HT1080 (cell line): ENCODE results near the gene VPS18. TPM values are rescaled to one million over a fixed set of nuclear protein-coding genes. Genes with fewer than 3 reads are reported as not detected.

Source experiments
- DNase-seq: peaks from one replicate; pipeline ENCODE4 v3.0.0-alpha.2; 2015; ENCODE audit warnings: low read depth
- total RNA-seq: library from RNA; depleted of rRNA; stranded (reverse); fragments of >200 nt; shearing (Covaris generic); gene quantifications from 2 replicates; pipeline ENCODE4 v1.2.3, GENCODE V29; 2014

The VPS18 gene
- total RNA-seq, 1 experiment from 2014 or later, result 36.4 TPM

DNA sequence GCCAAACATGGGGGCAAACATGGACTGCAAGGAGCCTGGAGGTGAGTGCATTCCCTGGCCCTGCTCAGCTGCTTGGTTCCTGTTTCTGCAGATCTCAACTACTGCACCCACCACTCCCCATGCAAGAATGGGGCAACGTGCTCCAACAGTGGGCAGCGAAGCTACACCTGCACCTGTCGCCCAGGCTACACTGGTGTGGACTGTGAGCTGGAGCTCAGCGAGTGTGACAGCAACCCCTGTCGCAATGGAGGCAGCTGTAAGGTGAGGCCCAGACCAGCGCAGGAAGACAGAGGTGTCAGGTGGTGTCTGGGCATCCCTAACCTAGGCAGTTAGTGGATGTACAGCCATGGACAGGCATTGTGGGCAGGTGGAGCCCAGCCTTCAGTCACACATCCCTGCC lies 40.2 kb downstream of the VPS18 start:
- DNase-seq, result no peak

- DNase-seq, result no peak
Measured at GRCh38 chr15:40936234-40936708, 42.0 kb downstream of the VPS18 start.

DNA sequence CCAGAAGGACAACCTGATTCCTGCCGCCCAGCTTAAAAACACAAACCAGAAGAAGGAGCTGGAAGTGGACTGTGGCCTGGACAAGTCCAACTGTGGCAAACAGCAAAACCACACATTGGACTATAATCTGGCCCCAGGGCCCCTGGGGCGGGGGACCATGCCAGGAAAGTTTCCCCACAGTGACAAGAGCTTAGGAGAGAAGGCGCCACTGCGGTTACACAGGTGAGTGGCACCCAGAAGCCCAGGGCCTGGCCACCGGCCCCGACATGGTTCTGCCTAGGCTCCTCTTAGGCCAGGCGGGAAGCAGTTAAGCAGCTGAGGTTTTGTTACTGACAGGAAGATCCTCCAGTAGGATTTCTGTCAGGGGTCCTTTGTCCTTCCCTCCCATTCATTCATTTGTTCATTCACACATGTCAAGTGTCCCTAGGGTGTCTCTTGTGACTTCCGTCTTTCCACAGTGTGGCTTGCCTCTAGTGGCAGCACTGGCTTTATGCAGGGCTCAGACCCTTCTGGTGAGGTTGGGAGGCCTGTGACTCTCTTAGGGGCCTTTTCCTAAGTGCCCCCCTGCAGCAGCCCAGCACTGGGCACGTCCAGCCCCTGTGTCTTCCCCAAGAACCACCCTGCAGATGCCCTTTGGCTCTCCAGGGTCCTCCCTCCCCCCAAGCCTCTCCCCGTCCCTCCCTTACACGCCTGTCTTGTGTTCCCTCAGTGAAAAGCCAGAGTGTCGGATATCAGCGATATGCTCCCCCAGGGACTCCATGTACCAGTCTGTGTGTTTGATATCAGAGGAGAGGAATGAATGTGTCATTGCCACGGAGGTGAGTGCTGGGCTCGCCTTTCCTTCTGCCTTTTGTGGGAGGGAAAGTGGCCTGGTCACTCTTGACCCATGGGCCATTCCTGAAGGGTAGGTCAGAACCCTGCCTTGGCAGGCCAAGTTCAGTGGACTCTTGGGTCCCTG lies 42.7 kb downstream of the VPS18 start:
- no peak for DNase-seq

DNA sequence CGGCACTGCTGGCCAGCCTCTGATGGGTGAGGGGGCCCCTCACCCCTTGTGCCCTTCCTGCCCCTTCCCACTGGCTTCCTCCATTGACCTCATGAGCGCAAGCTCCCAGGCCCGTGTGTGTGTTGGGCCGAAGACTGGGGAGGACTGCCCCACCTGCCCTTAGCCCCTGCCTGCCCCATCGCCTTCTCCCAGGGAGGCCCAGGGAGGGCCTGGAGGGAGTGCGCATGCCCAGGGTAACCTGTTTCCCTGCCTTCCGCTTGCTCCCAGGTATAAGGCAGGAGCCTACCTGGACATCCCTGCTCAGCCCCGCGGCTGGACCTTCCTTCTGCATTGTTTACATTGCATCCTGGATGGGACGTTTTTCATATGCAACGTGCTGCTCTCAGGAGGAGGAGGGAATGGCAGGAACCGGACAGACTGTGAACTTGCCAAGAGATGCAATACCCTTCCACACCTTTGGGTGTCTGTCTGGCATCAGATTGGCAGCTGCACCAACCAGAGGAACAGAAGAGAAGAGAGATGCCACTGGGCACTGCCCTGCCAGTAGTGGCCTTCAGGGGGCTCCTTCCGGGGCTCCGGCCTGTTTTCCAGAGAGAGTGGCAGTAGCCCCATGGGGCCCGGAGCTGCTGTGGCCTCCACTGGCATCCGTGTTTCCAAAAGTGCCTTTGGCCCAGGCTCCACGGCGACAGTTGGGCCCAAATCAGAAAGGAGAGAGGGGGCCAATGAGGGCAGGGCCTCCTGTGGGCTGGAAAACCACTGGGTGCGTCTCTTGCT lies 43.7 kb downstream of the VPS18 start:
- DNase-seq, result peak; percentile 67

DNA sequence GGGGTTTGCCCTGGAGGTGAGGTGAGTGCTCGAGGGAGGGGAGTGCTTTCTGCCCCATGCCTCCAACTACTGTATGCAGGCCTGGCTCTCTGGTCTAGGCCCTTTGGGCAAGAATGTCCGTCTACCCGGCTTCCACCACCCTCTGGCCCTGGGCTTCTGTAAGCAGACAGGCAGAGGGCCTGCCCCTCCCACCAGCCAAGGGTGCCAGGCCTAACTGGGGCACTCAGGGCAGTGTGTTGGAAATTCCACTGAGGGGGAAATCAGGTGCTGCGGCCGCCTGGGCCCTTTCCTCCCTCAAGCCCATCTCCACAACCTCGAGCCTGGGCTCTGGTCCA lies 44.3 kb downstream of the VPS18 start:
- no peak for DNase-seq

- no peak for DNase-seq
Measured at GRCh38 chr15:40940296-40940801, 46.1 kb downstream of the VPS18 start.

DNA sequence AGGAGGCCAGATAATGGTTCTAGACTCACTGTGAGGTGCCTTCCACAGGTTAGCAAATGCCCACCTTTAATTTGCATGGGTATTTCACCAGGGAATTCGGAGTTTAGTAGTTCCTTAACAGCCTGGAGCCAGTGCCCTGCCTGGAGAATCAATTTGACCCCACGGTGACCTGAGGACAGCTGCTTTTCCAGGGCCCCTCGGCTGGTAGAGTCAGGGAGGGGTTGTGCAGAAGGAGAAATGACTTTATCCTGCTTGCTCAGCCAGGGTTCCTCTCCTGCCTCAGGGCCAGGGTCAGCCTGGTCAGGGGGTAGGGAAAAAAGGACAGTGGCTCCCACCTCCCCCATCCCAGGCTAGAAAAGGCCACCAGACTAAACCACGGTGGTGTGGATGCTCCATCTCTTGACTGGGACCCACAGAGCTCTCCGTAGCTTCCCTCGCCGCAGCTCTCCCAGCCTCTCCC lies 46.8 kb downstream of the VPS18 start:
- DNase-seq, result no peak

DNA sequence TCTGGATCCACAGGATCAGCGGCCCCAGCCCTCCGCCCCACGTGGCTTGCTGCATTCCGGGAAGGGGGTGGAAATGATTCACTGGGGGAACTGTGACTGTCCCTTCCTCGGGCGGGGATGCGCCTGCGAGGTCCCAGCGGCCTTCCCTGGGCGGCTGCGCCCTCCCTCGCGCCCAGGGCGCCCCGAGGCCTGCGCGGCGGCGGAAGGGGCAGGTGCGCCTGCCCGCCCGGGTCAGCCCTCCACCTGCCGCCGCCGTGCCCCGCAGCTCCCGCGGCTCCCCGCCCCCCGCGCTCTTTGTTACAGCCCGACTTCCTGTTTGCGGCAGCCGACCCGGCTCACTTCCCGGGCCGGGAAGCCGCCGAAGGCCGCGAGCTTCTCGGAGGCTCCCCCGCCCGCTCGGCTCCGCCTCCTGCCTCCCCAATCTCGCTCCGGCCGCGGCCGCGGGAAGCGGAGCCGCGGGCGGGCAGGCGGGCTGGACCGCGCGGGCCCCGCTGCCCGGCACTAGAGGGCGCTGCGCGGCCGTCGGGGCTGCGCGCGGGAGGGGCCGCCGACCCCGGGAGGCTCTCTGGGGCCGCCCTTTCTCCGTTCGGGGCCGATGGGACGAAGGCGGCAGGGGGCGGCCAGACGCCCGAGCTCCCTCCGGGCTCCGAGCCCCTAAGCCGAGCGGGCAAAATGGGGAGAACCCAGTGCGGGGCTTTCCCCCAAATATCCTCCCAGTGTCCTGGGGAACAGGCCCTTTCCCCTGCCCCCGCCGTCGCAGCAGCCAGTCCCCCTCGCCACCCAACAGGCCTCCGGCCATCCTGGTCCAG lies 47.5 kb downstream of the VPS18 start:
- DNase-seq, result peak; percentile 69

DNA sequence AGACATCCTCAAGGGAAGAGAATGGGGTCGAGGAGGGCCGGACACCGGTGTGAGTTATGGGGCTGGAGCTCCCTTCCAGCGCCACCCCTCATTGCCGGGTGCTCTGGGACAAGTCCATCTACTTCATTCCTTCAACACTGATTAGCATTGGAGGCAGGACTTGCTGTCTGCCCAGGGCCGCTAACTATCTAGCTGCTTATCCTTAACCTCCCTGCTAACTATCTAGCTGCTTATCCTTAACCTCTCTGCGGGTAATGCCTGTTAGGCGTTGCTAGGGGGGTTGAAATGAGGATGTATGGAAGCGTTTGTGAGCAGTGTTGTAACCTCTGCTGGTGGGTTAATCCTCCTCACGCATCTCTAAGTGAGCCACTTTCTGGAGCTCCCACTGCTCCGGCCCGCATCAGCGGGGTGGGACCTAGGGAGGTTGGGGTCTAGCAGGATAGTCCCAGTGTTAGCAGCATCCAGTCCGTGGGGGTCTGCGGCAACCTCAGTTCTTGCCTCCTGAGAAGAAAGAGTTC lies 48.1 kb downstream of the VPS18 start:
- no peak for DNase-seq

GRCh38 chr15:40942878-40943277 lies 48.6 kb downstream of the VPS18 start:
- no peak for DNase-seq

GRCh38 chr15:40943764-40944365 lies 49.6 kb downstream of the VPS18 start:
- no peak for DNase-seq

DNA sequence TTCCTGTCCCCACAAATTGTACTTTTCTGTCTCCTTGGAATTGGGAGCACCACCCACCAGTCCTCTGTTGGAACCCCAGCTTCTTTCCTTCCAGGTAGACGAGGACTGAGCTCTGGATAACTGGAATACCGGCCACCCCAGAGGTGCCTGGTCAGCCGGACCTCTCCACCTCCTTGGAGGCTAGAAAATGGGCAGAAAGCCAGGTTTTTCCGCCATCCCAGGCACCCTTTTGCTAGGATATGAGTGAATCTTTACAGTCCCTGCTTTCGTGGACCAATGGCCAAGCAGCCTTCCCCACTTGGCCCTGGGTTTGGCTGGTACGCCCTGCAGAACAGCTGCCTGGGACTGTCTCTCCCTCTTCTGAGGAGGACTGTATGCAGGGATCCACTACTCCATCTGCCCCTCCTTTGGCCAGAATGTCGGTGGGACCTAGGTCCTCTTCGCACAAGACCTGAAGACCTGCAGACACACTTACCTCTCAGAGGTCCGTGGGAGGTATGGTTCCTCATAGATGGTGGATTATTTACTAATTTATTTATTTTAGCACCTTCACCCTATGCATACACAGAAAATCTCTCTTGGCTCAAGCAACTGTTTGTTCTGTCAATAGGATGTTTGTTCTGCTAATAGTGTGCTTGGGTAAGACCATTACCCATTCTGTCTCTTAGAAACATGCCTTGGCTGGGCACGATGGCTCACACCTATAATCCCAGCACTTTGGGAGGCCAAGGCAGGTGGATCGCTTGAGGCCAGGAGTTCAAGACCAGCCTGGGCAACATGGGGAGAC lies 50.5 kb downstream of the VPS18 start:
- no peak for DNase-seq

- DNase-seq, result no peak
Measured at GRCh38 chr15:40948706-40949473, 54.6 kb downstream of the VPS18 start.

- no peak for DNase-seq
Measured at GRCh38 chr15:40949756-40950207, 55.5 kb downstream of the VPS18 start.

DNA sequence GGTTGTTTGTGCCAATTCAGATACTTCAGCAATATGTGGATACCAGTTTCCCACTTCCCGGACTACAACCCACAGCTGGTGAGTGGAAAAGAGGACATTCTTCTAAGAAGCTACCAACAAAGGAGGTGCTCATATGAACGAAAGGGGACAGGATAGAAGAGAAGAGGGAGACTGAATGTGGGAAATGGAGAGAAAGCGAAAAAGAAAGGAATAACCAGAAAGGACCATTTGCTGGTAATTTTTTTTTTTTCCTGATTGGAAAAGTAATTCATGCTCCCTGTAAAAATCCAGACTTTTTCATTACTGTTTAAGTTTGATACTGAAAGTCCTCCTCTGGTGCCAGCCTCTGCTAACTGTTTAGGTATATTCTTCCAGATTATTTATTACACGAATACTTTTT lies 57.5 kb downstream of the VPS18 start:
- no peak for DNase-seq

- no peak for DNase-seq
Measured at GRCh38 chr15:40952301-40952900, 58.2 kb downstream of the VPS18 start.

- DNase-seq, result peak; percentile 96
Measured at GRCh38 chr15:40952901-40953712, 58.9 kb downstream of the VPS18 start, which contains the start of gene CHAC1. Gene CHAC1, plus strand, starts transcription at chr15:40953471. Its CDS starts 113 bp downstream, at chr15:40953584.
